Measurements from ENCODE around the gene NCR3LG1.

NCR3LG1 gene

GRCh38 chr11:17333799-17334586 lies 17.6 kb upstream of the NCR3LG1 start:
- no peak for TF ChIP-seq ZFX (IDR thresholded peaks at IDR 0.05; ENCODE audit: borderline replicate concordance)
- no peak for TF ChIP-seq CTCF (IDR thresholded peaks at IDR 0.05)
- H3K27ac ChIP-seq, result no peak overlapping the region

DNA sequence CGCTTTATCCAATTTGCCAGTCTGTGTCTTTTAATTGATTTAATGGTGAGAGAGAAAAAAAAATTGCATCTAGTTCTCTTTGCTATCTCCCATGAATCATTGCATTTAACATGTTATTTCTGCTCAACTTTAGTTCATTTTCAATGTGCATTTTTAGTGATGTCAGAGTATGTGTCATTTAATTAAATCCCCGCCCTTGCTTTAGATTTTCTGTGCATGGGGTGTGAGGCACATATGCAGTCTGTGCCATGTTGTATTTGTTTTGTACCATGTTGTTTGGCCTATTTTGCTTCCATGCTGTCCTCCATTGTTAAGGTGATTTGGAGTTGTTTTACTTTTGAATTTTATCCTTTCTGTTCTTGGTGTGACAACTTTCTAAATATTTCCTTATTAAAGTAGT lies 8.3 kb upstream of the NCR3LG1 start:
- TF ChIP-seq ZFX (IDR thresholded peaks at IDR 0.05; ENCODE audit: borderline replicate concordance) (no peak), CTCF (IDR thresholded peaks at IDR 0.05) (no peak)
- no peak overlapping the region for H3K27ac ChIP-seq

DNA sequence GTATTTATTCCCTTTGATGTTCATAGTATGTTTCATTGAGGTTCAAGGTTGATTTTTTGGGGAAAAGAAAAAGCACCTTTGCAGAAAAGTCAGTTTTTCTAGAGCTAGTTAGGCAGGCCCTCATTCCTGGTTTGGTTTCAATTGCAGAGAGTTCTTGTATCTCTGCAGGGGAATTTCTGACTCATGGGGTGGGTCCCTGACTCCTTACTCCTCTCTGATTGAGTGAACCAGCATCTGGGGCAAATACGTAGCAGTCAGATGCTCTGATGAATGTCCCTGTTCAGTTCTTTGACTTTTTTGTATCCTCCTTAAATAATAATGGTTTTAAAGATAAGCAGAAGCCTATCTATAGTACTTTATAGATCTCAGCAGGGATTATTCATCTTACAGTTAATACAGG lies 7.7 kb upstream of the NCR3LG1 start:
- no peak for TF ChIP-seq ZFX (IDR thresholded peaks at IDR 0.05; ENCODE audit: borderline replicate concordance)
- TF ChIP-seq CTCF (IDR thresholded peaks at IDR 0.05), result no peak
- no peak overlapping the region for H3K27ac ChIP-seq

- no peak for TF ChIP-seq ZFX (IDR thresholded peaks at IDR 0.05; ENCODE audit: borderline replicate concordance)
- TF ChIP-seq CTCF (IDR thresholded peaks at IDR 0.05), result no peak
- H3K27ac ChIP-seq, result no peak overlapping the region
Measured at GRCh38 chr11:17347676-17348075, 3.9 kb upstream of the NCR3LG1 start.

DNA sequence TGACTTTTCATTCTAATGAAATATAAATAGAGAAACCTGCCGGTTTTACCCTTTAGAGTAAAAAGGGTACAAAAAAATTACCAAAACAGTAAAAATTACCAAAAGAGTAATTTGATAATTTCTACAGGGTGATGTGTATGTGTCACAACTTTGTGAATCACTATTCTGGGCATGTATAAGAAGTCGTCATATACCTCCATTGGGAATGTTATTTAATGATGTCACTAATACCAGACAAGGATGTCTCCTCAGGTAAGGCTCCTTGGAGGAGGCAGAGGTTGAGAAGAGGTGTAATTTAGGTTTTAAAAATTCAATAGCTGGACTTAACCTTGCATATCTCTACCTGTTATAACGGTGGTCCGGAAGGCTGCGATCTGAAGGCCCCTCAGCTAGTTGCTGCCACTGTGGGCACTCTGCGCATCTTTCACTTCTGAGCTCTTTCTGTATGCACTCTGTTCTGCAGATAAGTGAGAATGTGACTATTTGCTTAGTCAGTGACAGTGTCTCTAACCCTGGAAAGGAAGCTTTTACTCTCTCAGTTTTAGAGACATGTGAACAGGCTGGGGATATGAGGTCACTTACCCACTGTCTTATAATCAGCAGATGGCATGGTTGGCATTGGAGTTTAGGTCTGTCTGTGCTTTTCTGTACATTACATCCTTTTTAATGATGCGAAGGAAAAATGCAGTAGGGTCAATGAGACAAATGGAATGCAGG lies 987 bp upstream of the NCR3LG1 start:
- no peak overlapping the region for H3K27ac ChIP-seq
- TF ChIP-seq CTCF (IDR thresholded peaks at IDR 0.05) (no peak), ZFX (IDR thresholded peaks at IDR 0.05; ENCODE audit: borderline replicate concordance) (no peak)

GRCh38 chr11:17351172-17351509 lies 459 bp upstream of the NCR3LG1 start:
- H3K27ac ChIP-seq, result no peak overlapping the region
- TF ChIP-seq ZFX (IDR thresholded peaks at IDR 0.05; ENCODE audit: borderline replicate concordance) (no peak), CTCF (IDR thresholded peaks at IDR 0.05) (no peak)

Measured in 22Rv1 (cell line).